ENCODE results near the gene TBATA. TPM values are rescaled to one million over a fixed set of nuclear protein-coding genes. Genes with fewer than 3 reads are reported as not detected.
A peak's percentile ranks its signal among the peaks of the same experiment; 100 is the strongest.

The TBATA gene
- total and polyA plus RNA-seq, 8 donors, result not detected

DNA sequence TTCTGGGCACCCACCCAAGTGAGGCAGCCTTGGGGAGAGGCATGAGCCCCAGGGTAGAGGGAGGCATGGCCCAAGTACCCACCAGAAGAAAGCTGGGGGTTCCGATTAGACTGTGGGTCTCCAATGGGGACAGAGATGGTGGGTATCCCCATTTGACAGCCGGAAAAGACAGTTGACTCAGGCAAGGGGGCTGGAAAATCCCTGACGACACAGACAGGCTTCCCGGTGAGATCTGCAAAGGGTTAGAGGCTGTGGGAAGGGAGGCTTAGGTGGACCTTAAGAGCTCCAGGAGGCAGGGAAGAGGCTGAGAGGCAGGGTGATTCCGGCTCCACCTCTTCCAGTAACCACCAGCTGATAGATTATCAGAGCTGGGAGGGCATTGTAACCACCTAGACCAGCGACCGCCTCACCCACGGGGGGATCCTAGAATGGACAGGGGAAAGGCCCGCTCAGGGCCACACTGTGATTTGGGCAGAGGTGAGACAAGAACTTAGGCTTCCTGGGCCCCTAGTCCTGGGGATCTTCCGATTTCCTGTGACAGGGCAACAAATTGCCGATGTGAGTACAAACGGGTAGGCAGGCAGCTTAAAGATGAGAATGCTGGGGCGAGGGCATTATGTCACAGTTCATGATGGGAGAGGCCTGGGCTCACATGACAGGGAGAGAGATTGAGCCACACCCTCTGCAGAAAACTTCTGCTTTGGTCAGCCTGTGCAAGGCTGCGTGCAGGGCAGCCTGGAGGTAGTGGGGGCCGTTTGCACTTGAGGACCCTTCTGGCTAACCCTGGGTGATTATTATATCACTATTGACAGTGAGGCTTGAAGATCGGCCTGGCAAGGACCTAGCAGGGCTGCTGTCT is 5.4 kb downstream of the TBATA start:
- TF ChIP-seq, protein P1, sequence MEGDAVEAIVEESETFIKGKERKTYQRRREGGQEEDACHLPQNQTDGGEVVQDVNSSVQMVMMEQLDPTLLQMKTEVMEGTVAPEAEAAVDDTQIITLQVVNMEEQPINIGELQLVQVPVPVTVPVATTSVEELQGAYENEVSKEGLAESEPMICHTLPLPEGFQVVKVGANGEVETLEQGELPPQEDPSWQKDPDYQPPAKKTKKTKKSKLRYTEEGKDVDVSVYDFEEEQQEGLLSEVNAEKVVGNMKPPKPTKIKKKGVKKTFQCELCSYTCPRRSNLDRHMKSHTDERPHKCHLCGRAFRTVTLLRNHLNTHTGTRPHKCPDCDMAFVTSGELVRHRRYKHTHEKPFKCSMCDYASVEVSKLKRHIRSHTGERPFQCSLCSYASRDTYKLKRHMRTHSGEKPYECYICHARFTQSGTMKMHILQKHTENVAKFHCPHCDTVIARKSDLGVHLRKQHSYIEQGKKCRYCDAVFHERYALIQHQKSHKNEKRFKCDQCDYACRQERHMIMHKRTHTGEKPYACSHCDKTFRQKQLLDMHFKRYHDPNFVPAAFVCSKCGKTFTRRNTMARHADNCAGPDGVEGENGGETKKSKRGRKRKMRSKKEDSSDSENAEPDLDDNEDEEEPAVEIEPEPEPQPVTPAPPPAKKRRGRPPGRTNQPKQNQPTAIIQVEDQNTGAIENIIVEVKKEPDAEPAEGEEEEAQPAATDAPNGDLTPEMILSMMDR (IDR thresholded peaks at IDR 0.05), result no peak
- ATAC-seq (peak; percentile 72), DNase-seq (peak in 1 of 4 donors; percentile 63)
- no peak overlapping the region for H3K27ac ChIP-seq
- no peaks in the 10 kb centered on the region for H3K9me3 ChIP-seq
- no peaks in the 10 kb centered on the region for H3K4me1 ChIP-seq
- H3K27me3 ChIP-seq, result no peaks in the 10 kb centered on the region
- intact Hi-C loops (cut with DNase I), result no loop called here
- no peak overlapping the region for H3K4me3 ChIP-seq
- H3K36me3 ChIP-seq, result no peaks in the 10 kb centered on the region

DNA sequence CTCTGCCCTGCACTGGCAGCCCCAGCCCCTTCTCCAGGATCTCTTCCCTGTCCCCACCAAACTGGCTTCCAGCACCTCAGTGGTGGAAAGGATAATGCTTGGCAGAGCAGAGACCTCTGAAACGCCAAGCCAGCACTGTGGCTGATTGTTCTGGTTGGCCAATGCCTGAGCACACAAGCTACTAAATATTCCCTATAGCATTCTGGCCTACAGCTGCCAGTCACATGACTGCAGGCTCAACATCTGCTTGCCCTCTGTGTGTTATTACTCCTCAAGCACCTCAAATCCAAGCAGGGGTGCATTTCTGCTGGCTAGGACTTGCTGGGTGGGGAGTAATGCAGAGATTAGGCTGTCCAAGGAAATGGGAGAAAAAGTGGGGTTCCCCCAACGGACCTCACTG is 6.1 kb downstream of the TBATA start:
- Histone ChIP-seq H3K27ac (no peak overlapping the region), H3K4me3 (no peak overlapping the region), H3K27me3 (no peaks in the 10 kb centered on the region), H3K36me3 (no peaks in the 10 kb centered on the region), H3K9me3 (no peaks in the 10 kb centered on the region), H3K4me1 (no peaks in the 10 kb centered on the region)
- ATAC-seq, result no peak
- TF ChIP-seq, protein P1 (IDR thresholded peaks at IDR 0.05), result no peak
- DNase-seq, result no peak
- intact Hi-C loops (cut with DNase I), result no loop called here

DNA sequence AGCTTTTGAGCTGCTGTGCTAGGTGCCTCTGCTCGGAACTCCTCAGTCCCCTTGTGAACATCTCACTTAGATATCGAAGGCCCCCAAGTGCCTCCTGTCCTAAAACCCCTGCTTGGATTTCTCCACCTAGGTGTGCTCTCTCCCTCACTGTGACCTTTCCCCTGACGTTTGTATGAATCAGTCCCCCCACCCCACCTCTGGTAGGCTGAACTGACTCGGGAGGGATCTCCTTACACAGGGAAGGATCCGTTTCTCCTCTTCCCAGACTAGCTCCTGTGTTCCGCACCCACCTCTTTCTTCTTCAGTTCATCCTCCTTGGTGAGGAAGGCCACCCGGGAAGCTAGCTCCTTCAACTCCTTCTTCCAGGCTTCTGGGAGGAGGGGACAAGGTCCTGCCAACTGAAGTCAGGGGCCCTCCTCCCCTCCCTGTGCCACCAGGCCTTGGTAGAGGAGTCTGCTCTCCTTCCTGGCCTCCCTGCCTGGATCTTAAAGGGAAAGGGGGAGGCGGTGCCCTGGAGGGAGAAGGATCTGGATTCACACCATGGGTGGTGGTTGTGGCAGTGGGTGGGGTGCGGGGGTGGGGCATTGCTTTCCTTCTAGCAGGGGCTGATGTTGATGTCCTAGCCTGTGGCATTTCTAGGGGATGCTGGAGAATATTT is 6.8 kb downstream of the TBATA start:
- Histone ChIP-seq H3K36me3 (no peaks in the 10 kb centered on the region), H3K4me3 (no peak overlapping the region), H3K4me1 (no peaks in the 10 kb centered on the region), H3K9me3 (no peaks in the 10 kb centered on the region), H3K27ac (no peak overlapping the region), H3K27me3 (no peaks in the 10 kb centered on the region)
- TF ChIP-seq, protein P1 (IDR thresholded peaks at IDR 0.05), result no peak
- no peak for DNase-seq
- intact Hi-C loops (cut with DNase I), result no loop called here
- ATAC-seq, result no peak

DNA sequence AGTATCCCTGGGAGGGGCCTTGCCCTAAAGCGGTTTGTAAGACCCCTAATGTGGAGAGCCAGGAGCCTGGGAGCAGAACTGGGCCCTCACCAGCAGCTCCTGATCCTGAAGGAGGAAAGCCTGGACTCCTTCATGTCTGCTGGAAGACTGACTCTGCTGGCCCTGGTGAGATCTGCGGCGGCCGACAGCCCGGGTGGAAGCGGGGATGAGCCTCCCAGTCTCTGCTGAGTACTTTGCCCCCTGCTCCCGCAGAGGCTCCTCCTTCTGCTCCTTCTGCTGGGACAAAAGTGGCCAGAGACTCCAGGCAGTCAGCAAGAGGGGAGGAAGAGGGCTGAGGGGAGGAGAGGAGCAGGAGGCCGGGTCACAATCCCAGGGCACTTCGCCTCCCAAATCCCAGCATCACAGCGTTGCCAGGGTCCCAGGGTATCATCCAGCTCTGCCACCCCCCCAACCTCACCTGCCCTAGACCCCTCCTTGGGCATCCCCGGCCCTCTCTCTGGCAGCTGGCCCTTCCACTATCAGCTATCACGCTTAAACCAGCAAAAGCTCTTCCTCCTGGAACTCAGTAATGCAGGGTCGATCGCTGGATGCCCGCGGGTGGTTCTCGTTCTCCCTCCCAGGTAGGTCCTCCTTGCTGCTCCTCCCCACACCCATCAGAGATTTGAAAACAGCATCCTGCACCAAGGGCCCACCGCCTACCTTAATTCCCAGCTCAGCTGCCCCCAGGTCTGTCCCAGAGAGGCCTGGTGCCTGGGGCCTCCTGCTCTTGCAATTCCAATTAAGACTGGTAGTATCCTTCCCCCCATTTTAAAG is 7.9 kb downstream of the TBATA start:
- no peak overlapping the region for H3K4me3 ChIP-seq
- no peaks in the 10 kb centered on the region for H3K27me3 ChIP-seq
- H3K36me3 ChIP-seq, result no peaks in the 10 kb centered on the region
- ATAC-seq (no peak), DNase-seq (no peak)
- TF ChIP-seq, protein P1 (IDR thresholded peaks at IDR 0.05), result no peak
- no peaks in the 10 kb centered on the region for H3K4me1 ChIP-seq
- intact Hi-C loops (cut with DNase I), result no loop called here
- H3K27ac ChIP-seq, result no peak overlapping the region
- H3K9me3 ChIP-seq, result no peaks in the 10 kb centered on the region
